ENCODE measurements around the gene SLU7. TPM values are rescaled to one million over a fixed set of nuclear protein-coding genes. Genes with fewer than 3 reads are reported as not detected.

The SLU7 gene
- total RNA-seq, 1 donor from 2014 or later: 44.7 TPM

- Mint-ChIP-seq H3K4me1 (ENCODE audit: low read depth, unreplicated experiment) (no peaks in the 10 kb centered on the region), H3K27me3 (ENCODE audit: unreplicated experiment) (no peaks in the 10 kb centered on the region), H3K4me3 (ENCODE audit: unreplicated experiment) (no peak overlapping the region), H3K9me3 (ENCODE audit: unreplicated experiment) (peaks cover 1% of the 10 kb centered on the region), H3K27ac (ENCODE audit: unreplicated experiment) (no peak overlapping the region), H3K36me3 (ENCODE audit: unreplicated experiment) (no peaks in the 10 kb centered on the region)
- no peak for TF ChIP-seq CTCF (IDR thresholded peaks at IDR 0.05; ENCODE audit: partially characterized antibody, unreplicated experiment)
- DNase-seq: no peak
Observed at GRCh38 chr5:160461378-160461777, 42.5 kb upstream of the SLU7 start.

GRCh38 chr5:160460377-160461049 lies 41.6 kb upstream of the SLU7 start:
- no peak for DNase-seq
- Mint-ChIP-seq H3K4me1 (ENCODE audit: low read depth, unreplicated experiment) (no peaks in the 10 kb centered on the region), H3K27me3 (ENCODE audit: unreplicated experiment) (no peaks in the 10 kb centered on the region), H3K9me3 (ENCODE audit: unreplicated experiment) (peaks cover 1% of the 10 kb centered on the region), H3K4me3 (ENCODE audit: unreplicated experiment) (no peak overlapping the region), H3K27ac (ENCODE audit: unreplicated experiment) (no peak overlapping the region), H3K36me3 (ENCODE audit: unreplicated experiment) (no peaks in the 10 kb centered on the region)
- no peak for TF ChIP-seq CTCF (IDR thresholded peaks at IDR 0.05; ENCODE audit: partially characterized antibody, unreplicated experiment)

GRCh38 chr5:160458806-160459800 lies 40.2 kb upstream of the SLU7 start:
- Mint-ChIP-seq H3K9me3 (ENCODE audit: unreplicated experiment) (peaks cover 1% of the 10 kb centered on the region), H3K36me3 (ENCODE audit: unreplicated experiment) (no peaks in the 10 kb centered on the region), H3K27me3 (ENCODE audit: unreplicated experiment) (no peaks in the 10 kb centered on the region), H3K4me1 (ENCODE audit: low read depth, unreplicated experiment) (no peaks in the 10 kb centered on the region), H3K4me3 (ENCODE audit: unreplicated experiment) (no peak overlapping the region), H3K27ac (ENCODE audit: unreplicated experiment) (no peak overlapping the region)
- DNase-seq: no peak
- TF ChIP-seq CTCF (IDR thresholded peaks at IDR 0.05; ENCODE audit: partially characterized antibody, unreplicated experiment): no peak

- Mint-ChIP-seq H3K27me3 (ENCODE audit: unreplicated experiment) (no peaks in the 10 kb centered on the region), H3K36me3 (ENCODE audit: unreplicated experiment) (no peaks in the 10 kb centered on the region), H3K27ac (ENCODE audit: unreplicated experiment) (no peak overlapping the region), H3K4me1 (ENCODE audit: low read depth, unreplicated experiment) (no peaks in the 10 kb centered on the region), H3K4me3 (ENCODE audit: unreplicated experiment) (no peak overlapping the region), H3K9me3 (ENCODE audit: unreplicated experiment) (peaks cover 1% of the 10 kb centered on the region)
- no peak for DNase-seq
- TF ChIP-seq CTCF (IDR thresholded peaks at IDR 0.05; ENCODE audit: partially characterized antibody, unreplicated experiment): no peak
Observed at GRCh38 chr5:160457252-160457651, 38.4 kb upstream of the SLU7 start.

Measured in glutamatergic neuron (in vitro differentiated cells).